RKO (cell line): ENCODE data around the gene PDZRN3.
"Not testable (repeated sequence)": the region's sequence is repeated elsewhere in the genome, so short reads cannot be mapped to it uniquely, and the experiment has no call there.

Source experiments
- DNase-seq: peaks from one replicate; pipeline ENCODE4 v3.0.0-alpha.2; 2016; ENCODE audit warnings: low spot score

Gene PDZRN3

GRCh38 chr3:73586628-73587027, 38.1 kb downstream of the PDZRN3 start:
- DNase-seq: no peak

- DNase-seq: no peak
Observed at GRCh38 chr3:73586190-73586589, 38.6 kb downstream of the PDZRN3 start.

- no peak for DNase-seq
Observed at GRCh38 chr3:73584873-73585272, 39.9 kb downstream of the PDZRN3 start.

GRCh38 chr3:73582535-73582934, 42.2 kb downstream of the PDZRN3 start:
- no peak for DNase-seq

- DNase-seq: no peak
Observed at GRCh38 chr3:73581134-73581846, 43.5 kb downstream of the PDZRN3 start.

- peak; percentile 49 for DNase-seq
Observed at GRCh38 chr3:73580343-73580742, 44.4 kb downstream of the PDZRN3 start.

GRCh38 chr3:73577704-73578103, 47.0 kb downstream of the PDZRN3 start:
- DNase-seq: no peak

- no peak for DNase-seq
Observed at GRCh38 chr3:73576999-73577461, 47.7 kb downstream of the PDZRN3 start.

- DNase-seq: no peak
Observed at GRCh38 chr3:73575953-73576352, 48.8 kb downstream of the PDZRN3 start.

GRCh38 chr3:73575519-73575918, 49.2 kb downstream of the PDZRN3 start:
- no peak for DNase-seq

GRCh38 chr3:73573204-73573603, 51.5 kb downstream of the PDZRN3 start:
- no peak for DNase-seq

GRCh38 chr3:73572368-73572767, 52.4 kb downstream of the PDZRN3 start:
- DNase-seq: no peak

GRCh38 chr3:73571238-73571794, 53.4 kb downstream of the PDZRN3 start:
- DNase-seq: no peak

GRCh38 chr3:73569246-73569760, 55.4 kb downstream of the PDZRN3 start:
- no peak for DNase-seq

GRCh38 chr3:73568371-73568862, 56.3 kb downstream of the PDZRN3 start:
- DNase-seq: no peak

- DNase-seq: not testable (repeated sequence)
Observed at GRCh38 chr3:73565374-73565773, 59.4 kb downstream of the PDZRN3 start.

- no peak for DNase-seq
Observed at GRCh38 chr3:73563896-73564582, 60.7 kb downstream of the PDZRN3 start.

- no peak for DNase-seq
Observed at GRCh38 chr3:73561494-73561893, 63.2 kb downstream of the PDZRN3 start.

- no peak for DNase-seq
Observed at GRCh38 chr3:73559749-73560148, 65.0 kb downstream of the PDZRN3 start.

GRCh38 chr3:73558727-73559075, 66.0 kb downstream of the PDZRN3 start:
- no peak for DNase-seq

- DNase-seq: no peak
Observed at GRCh38 chr3:73557986-73558726, 66.6 kb downstream of the PDZRN3 start.
